ENCODE data around the gene SH3BP4.

The SH3BP4 gene

DNA sequence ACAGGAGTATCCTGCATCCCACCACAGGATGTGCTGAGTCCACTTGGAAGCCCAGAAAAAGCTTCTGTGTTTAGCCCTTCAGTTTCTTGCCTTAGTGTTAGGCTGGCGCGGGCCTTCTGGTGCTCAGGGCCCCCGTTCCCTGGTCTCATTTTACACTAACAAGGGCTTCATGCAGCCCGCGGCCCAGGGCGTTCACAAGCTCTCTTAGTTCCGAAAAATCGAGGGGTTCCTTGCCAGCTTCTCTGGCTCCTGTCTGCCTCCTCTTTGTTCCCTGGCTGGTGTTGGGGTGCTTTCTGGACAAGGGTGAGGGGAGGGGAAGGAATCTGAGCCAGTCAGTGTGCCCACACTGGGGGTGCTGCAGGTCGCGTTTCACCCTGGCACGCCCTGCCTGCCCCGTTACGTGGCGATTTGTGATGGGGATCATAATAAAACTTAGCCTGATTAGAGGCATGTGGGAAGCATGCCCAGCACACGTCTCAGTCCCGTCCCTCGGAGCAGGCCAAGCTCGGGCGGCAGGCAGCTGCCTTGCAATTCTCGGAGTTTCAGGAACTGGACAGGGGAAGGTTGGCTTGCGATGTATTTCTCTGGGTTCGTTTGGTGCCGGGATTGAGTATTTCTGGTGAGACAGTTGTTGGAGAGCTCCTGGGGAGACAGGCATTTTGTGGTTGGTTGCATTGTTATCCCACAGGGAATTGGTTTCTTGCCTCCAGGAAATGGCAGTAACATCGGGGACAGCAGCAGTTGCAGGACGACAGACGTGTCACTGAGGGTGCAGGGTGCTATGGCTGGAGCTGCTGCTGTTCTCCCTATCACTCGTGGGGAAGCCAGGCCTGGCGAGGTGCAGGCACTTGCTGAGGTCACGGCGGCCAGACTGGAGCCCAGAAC, 22.9 kb downstream of the SH3BP4 start:
- Histone ChIP-seq H3K27ac (ENCODE audit: insufficient read depth, low read length, poor library complexity, severe bottlenecking) (no peak overlapping the region), H3K36me3 (ENCODE audit: control insufficient read depth, insufficient read depth, low read length) (no peaks in the 10 kb centered on the region), H3K27me3 (replicated peaks; ENCODE audit: control insufficient read depth, insufficient read depth, low read length, poor library complexity, severe bottlenecking) (no peaks in the 10 kb centered on the region), H3K4me3 (ENCODE audit: insufficient read depth, low read depth, low read length, poor library complexity, severe bottlenecking) (no peak overlapping the region), H3K4me1 (ENCODE audit: control insufficient read depth, insufficient read depth, low read length, poor library complexity, severe bottlenecking) (no peaks in the 10 kb centered on the region), H3K9me3 (ENCODE audit: control insufficient read depth, low read length) (no peaks in the 10 kb centered on the region)
- DNase-seq, result no peak

DNA sequence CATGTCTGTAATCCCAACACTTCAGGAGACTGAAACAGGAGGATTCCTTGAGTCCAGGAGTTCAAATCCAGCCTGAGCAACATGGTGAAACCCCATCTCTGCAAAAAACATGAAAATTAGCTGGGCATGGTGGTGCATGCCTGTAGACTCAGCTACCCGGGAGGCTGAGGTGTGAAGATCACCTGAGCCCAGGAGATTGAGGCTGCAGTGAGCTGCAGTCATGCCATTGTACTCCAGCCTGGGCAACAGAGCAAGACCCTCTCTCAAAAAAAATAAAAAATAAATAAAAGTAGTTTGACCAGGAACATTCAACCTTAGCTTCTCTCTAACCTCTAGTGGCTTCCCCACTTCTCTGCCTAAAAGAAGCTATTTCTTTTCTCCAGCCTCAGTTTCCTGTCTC, 23.8 kb downstream of the SH3BP4 start:
- no peaks in the 10 kb centered on the region for H3K36me3 ChIP-seq (ENCODE audit: control insufficient read depth, insufficient read depth, low read length)
- no peaks in the 10 kb centered on the region for H3K4me1 ChIP-seq (ENCODE audit: control insufficient read depth, insufficient read depth, low read length, poor library complexity, severe bottlenecking)
- no peaks in the 10 kb centered on the region for H3K9me3 ChIP-seq (ENCODE audit: control insufficient read depth, low read length)
- no peak for DNase-seq
- H3K27me3 ChIP-seq (replicated peaks; ENCODE audit: control insufficient read depth, insufficient read depth, low read length, poor library complexity, severe bottlenecking), result no peaks in the 10 kb centered on the region
- H3K4me3 ChIP-seq (ENCODE audit: insufficient read depth, low read depth, low read length, poor library complexity, severe bottlenecking), result no peak overlapping the region
- H3K27ac ChIP-seq (ENCODE audit: insufficient read depth, low read length, poor library complexity, severe bottlenecking), result no peak overlapping the region

DNA sequence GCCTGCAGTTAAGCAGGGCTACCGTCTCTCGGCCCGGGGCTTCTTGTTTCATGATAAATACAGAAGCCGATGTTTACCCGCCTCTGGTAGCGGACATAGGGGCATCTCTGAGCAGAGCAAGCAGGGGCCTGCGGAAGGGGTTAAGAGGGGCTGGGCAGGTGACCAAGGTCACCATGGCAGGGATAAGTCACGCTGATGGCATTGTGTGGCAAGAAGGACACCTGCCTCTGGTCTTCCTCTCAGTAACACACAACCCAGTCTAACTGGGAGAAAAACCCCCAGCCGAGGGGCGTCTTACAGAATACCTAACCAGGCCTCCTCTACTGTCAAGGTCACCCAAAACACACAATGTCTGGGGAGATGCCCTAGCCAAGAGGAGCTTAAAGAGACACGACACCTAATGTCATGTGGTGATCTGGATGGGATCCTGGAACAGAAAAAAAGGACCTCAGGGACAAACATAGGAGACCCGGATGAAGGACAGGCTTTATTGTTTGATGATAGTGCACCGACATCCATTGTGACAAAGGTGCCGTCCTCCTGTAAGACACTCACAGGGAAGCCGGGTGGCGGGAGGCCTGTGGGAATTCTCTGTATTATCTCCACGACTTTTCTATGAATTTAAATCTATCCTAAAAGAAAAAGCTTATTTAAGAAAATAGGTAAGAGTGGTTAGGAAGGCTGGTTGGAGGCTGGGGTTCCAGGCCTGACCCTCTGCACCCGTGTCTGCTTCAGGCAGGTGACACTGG, 24.8 kb downstream of the SH3BP4 start:
- Histone ChIP-seq H3K27me3 (replicated peaks; ENCODE audit: control insufficient read depth, insufficient read depth, low read length, poor library complexity, severe bottlenecking) (no peaks in the 10 kb centered on the region), H3K27ac (ENCODE audit: insufficient read depth, low read length, poor library complexity, severe bottlenecking) (no peak overlapping the region), H3K36me3 (ENCODE audit: control insufficient read depth, insufficient read depth, low read length) (no peaks in the 10 kb centered on the region), H3K9me3 (ENCODE audit: control insufficient read depth, low read length) (no peaks in the 10 kb centered on the region), H3K4me3 (ENCODE audit: insufficient read depth, low read depth, low read length, poor library complexity, severe bottlenecking) (no peak overlapping the region), H3K4me1 (ENCODE audit: control insufficient read depth, insufficient read depth, low read length, poor library complexity, severe bottlenecking) (no peaks in the 10 kb centered on the region)
- DNase-seq, result no peak

DNA sequence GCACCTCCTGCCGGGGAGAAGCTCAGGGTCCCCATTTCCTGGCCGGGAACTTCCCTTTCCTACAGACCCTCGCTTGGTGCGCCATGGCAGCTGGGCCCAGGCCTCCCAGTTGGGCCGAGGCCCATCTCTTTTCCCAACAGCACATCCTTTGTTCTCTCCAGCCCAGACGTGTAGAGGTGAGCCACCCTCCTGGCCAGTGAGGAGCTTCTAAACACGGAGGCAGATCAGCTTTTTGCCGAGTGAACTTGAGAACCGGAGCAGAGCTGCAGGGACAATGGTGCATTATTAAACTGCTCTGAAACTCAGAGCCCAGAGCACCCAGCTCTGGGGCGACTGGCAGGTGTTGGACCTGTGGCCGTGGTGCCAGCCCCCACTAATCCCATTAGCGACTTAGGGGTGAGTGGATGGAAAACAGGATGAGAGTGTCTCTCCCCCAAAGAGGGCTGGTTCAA, 25.4 kb downstream of the SH3BP4 start:
- no peaks in the 10 kb centered on the region for H3K4me1 ChIP-seq (ENCODE audit: control insufficient read depth, insufficient read depth, low read length, poor library complexity, severe bottlenecking)
- H3K27me3 ChIP-seq (replicated peaks; ENCODE audit: control insufficient read depth, insufficient read depth, low read length, poor library complexity, severe bottlenecking), result no peaks in the 10 kb centered on the region
- no peak for DNase-seq
- H3K36me3 ChIP-seq (ENCODE audit: control insufficient read depth, insufficient read depth, low read length), result no peaks in the 10 kb centered on the region
- no peak overlapping the region for H3K4me3 ChIP-seq (ENCODE audit: insufficient read depth, low read depth, low read length, poor library complexity, severe bottlenecking)
- no peak overlapping the region for H3K27ac ChIP-seq (ENCODE audit: insufficient read depth, low read length, poor library complexity, severe bottlenecking)
- no peaks in the 10 kb centered on the region for H3K9me3 ChIP-seq (ENCODE audit: control insufficient read depth, low read length)

DNA sequence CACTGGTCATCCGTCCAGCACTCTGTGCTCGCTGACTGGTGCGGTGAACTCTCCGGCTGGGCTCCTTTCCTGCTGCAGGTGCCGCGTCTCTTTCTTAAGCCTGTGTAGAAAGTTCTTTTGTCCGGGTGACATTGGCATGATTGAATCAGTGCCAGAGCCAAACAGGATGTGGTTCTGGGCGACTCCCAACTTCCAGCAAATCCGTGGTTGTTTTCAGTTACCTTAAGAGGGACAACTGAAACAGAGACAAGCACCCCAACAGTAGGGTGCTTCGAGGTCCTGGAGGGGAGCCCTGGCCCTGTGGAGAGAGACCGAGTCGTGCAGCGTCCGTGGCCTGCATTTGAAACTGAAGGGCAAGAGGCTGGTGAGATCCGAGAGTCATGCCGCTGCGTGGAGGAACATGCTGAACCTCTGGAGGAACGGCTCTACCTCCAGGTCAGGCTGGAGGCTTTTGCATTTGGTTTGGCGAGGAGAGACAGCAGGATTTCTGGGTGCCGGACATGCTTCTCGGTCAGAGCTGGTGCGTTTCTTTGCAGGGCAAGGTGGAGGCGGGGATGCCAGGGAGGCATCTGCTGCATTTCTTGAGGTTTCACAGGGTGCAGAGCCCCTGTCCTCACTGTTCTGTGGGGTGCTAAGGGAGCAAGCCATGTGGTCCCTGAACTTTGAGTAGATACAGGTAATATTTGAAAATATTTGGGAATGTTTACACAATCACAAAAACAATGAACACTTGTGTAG, 26.8 kb downstream of the SH3BP4 start:
- no peaks in the 10 kb centered on the region for H3K27me3 ChIP-seq (replicated peaks; ENCODE audit: control insufficient read depth, insufficient read depth, low read length, poor library complexity, severe bottlenecking)
- H3K4me1 ChIP-seq (ENCODE audit: control insufficient read depth, insufficient read depth, low read length, poor library complexity, severe bottlenecking), result no peaks in the 10 kb centered on the region
- no peaks in the 10 kb centered on the region for H3K36me3 ChIP-seq (ENCODE audit: control insufficient read depth, insufficient read depth, low read length)
- no peaks in the 10 kb centered on the region for H3K9me3 ChIP-seq (ENCODE audit: control insufficient read depth, low read length)
- DNase-seq, result no peak
- no peak overlapping the region for H3K27ac ChIP-seq (ENCODE audit: insufficient read depth, low read length, poor library complexity, severe bottlenecking)
- H3K4me3 ChIP-seq (ENCODE audit: insufficient read depth, low read depth, low read length, poor library complexity, severe bottlenecking), result no peak overlapping the region

DNA sequence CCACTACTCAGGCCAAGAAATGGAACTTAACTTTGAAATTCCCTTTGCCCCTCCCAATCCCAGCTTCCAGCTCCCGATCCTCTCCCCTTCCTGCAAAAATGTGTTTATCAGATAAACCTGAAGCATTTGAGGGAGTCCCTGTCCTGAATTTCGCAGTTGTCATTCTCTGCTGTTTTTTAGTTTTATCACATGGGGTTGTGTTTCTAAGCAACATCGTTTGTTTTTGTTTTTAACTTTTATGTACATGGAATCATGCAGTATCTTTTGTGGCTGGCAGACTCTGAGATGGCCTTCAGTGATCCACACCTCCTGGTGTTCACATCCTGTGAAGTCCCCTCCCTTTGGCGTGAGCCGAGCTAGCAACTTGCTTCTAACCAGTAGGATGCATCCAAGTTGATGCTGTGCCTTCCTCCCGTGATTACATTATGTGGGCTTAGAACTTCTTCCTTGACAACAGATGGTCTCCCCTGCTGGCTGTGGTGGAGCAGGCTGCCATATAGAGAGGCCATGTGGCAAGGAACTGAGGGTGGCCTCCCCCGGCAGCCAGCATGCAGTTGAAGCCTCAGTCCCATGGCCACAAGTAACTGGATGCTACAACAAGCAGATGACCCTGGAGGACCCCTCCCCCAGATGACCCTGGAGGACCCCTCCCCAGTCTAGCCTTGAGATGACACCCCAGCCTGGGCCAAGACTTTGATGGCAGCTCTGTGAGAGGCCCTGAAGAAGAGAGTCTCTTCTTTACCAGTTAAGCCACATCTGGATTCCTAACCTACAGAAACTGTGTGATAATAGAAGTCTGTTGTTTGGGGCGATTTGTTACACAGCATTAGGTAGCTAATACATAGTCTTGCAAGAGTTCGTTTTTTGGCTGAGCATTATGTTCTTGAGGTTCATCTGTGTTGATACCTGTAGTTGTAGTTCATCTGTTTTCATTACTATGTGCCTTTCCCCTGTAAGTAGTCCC, 27.7 kb downstream of the SH3BP4 start:
- H3K9me3 ChIP-seq (ENCODE audit: control insufficient read depth, low read length), result no peaks in the 10 kb centered on the region
- H3K4me1 ChIP-seq (ENCODE audit: control insufficient read depth, insufficient read depth, low read length, poor library complexity, severe bottlenecking), result no peaks in the 10 kb centered on the region
- no peak for DNase-seq
- no peaks in the 10 kb centered on the region for H3K36me3 ChIP-seq (ENCODE audit: control insufficient read depth, insufficient read depth, low read length)
- no peak overlapping the region for H3K4me3 ChIP-seq (ENCODE audit: insufficient read depth, low read depth, low read length, poor library complexity, severe bottlenecking)
- H3K27ac ChIP-seq (ENCODE audit: insufficient read depth, low read length, poor library complexity, severe bottlenecking), result no peak overlapping the region
- H3K27me3 ChIP-seq (replicated peaks; ENCODE audit: control insufficient read depth, insufficient read depth, low read length, poor library complexity, severe bottlenecking), result no peaks in the 10 kb centered on the region

DNA sequence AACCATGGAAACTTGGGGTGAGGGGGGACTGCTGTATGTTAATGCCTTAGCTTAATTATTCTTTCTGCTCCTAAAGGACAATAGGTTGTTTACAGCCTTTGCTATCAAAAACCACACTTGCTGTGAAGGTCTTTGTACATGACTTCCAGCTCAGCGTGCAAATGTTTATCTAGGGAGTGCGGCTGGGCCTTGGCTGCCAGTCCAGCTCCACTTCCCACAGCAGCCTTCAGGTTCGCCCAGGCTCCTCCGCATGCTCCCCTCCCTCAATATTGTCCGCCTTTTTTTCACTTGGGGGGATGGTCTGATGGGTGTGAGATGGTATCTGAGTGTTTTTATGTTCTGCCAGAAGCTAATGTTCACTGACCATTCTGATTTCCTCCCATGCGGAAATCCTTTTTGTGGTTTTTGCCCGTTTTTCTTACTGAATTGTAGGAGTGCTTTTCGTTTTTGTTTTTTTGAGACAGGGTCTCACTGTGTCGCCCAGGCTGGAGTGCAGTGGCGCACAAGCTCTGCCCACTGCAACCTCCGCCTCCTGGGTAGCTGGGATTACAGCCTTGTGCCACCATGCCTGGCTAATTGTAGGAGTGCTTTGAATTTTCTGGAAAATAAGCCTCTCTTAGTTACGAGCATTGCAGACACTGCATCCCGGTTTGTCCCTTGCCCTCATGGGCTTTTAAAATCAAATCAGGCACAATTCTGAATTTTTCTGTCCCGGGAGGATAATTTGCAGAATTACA, 28.8 kb downstream of the SH3BP4 start:
- no peak for DNase-seq
- Histone ChIP-seq H3K27me3 (replicated peaks; ENCODE audit: control insufficient read depth, insufficient read depth, low read length, poor library complexity, severe bottlenecking) (no peaks in the 10 kb centered on the region), H3K4me3 (ENCODE audit: insufficient read depth, low read depth, low read length, poor library complexity, severe bottlenecking) (no peak overlapping the region), H3K4me1 (ENCODE audit: control insufficient read depth, insufficient read depth, low read length, poor library complexity, severe bottlenecking) (no peaks in the 10 kb centered on the region), H3K9me3 (ENCODE audit: control insufficient read depth, low read length) (no peaks in the 10 kb centered on the region), H3K36me3 (ENCODE audit: control insufficient read depth, insufficient read depth, low read length) (no peaks in the 10 kb centered on the region), H3K27ac (ENCODE audit: insufficient read depth, low read length, poor library complexity, severe bottlenecking) (no peak overlapping the region)

DNA sequence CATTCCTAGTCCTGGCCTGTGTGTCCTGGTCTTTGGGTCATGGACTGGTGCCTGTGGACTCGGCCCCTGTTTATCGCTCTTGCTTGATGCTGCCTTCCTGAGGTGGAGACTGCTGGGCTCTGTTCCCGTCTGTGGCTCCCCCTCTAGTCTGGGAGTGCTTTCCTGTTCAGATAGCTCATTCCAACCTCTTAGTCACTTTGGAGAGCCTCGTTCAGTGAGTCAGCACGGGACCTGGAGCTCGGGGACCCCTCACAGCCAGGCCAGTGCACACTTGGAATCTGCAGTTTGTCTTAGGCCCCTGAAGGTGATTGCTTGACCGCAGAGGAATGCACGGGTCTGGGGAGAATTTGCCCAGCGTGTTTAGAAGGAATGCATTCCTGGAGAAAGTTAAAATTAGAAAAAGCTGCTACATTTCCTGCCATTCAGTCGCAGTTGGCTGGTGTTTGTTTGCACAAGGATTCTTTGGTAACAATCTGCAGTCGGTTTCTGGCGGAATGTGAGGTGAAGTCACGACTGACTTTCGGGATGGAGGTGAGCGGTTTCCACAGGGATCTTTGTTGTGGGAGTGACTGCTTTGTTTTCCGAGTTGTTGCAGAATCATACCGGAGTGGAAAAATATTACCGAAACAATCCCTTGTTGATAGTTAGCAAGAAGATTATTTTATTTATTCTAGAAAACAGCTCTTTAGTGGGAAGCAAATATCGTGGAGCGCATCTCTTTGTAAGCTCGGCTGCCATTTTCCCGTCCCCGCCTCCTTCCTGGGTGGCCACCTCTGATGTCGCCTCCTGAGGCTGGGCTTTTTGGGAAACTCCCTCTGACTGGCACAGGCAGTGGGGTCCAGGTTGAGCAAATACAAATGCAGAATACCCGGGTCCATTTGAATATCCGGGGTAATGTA, 29.6 kb downstream of the SH3BP4 start:
- Histone ChIP-seq H3K9me3 (ENCODE audit: control insufficient read depth, low read length) (no peaks in the 10 kb centered on the region), H3K27ac (ENCODE audit: insufficient read depth, low read length, poor library complexity, severe bottlenecking) (no peak overlapping the region)

More for the DNA sequence above, 29.6 kb downstream of the SH3BP4 start:
- Histone ChIP-seq H3K4me1 (ENCODE audit: control insufficient read depth, insufficient read depth, low read length, poor library complexity, severe bottlenecking) (no peaks in the 10 kb centered on the region), H3K36me3 (ENCODE audit: control insufficient read depth, insufficient read depth, low read length) (no peaks in the 10 kb centered on the region), H3K27me3 (replicated peaks; ENCODE audit: control insufficient read depth, insufficient read depth, low read length, poor library complexity, severe bottlenecking) (no peaks in the 10 kb centered on the region), H3K4me3 (ENCODE audit: insufficient read depth, low read depth, low read length, poor library complexity, severe bottlenecking) (no peak overlapping the region)
- DNase-seq, result no peak
